ENCODE measurements around the gene CEP104. TPM values are rescaled to one million over a fixed set of nuclear protein-coding genes. Genes with fewer than 3 reads are reported as not detected.
"Not testable (repeated sequence)": the region's sequence is repeated elsewhere in the genome, so short reads cannot be mapped to it uniquely, and the experiment has no call there.

CEP104 gene
- total RNA-seq, 1 donor from 2014 or later = 23.8 TPM

- DNase-seq = no peak
Observed at GRCh38 chr1:3822421-3822820, 34.6 kb downstream of the CEP104 start.

GRCh38 chr1:3821908-3822307 is 35.1 kb downstream of the CEP104 start:
- DNase-seq = no peak

- no peak for DNase-seq
Observed at GRCh38 chr1:3821447-3821846, 35.6 kb downstream of the CEP104 start.

- no peak for DNase-seq
Observed at GRCh38 chr1:3821004-3821403, 36.0 kb downstream of the CEP104 start.

- DNase-seq = no peak
Observed at GRCh38 chr1:3820316-3820715, 36.7 kb downstream of the CEP104 start.

- DNase-seq = no peak
Observed at GRCh38 chr1:3819771-3820200, 37.2 kb downstream of the CEP104 start.

- no peak for DNase-seq
Observed at GRCh38 chr1:3817821-3818597, 39.0 kb downstream of the CEP104 start.

GRCh38 chr1:3817138-3817740 is 39.8 kb downstream of the CEP104 start:
- no peak for DNase-seq

GRCh38 chr1:3816331-3817137 is 40.5 kb downstream of the CEP104 start:
- DNase-seq = no peak

GRCh38 chr1:3814771-3815561 is 42.0 kb downstream of the CEP104 start:
- DNase-seq = no peak

GRCh38 chr1:3814065-3814464 is 42.9 kb downstream of the CEP104 start:
- no peak for DNase-seq

- DNase-seq = no peak
Observed at GRCh38 chr1:3811595-3811911, 45.5 kb downstream of the CEP104 start.

- not testable (repeated sequence) for DNase-seq
Observed at GRCh38 chr1:3810149-3810761, 46.8 kb downstream of the CEP104 start.

- DNase-seq = no peak
Observed at GRCh38 chr1:3809680-3810079, 47.3 kb downstream of the CEP104 start.

- no peak for DNase-seq
Observed at GRCh38 chr1:3807769-3808168, 49.2 kb downstream of the CEP104 start.

GRCh38 chr1:3805038-3805437 is 52.0 kb downstream of the CEP104 start:
- no peak for DNase-seq

- not testable (repeated sequence) for DNase-seq
Observed at GRCh38 chr1:3804627-3804944, 52.4 kb downstream of the CEP104 start.

- DNase-seq = peak; percentile 49
Observed at GRCh38 chr1:3803905-3804626, 52.9 kb downstream of the CEP104 start.

GRCh38 chr1:3800795-3801194 is 56.2 kb downstream of the CEP104 start:
- DNase-seq = not testable (repeated sequence)

GRCh38 chr1:3799976-3800685 is 56.9 kb downstream of the CEP104 start:
- no peak for DNase-seq

All from dermis blood vessel endothelial cell (primary cell).